Germinal center (tissue), 1 donor: ENCODE data around the gene SLC66A3.

Source experiments
- DNase-seq: peaks from one replicate; pipeline ENCODE4 v3.0.0; 2012; ENCODE audit warnings: mixed read lengths, low spot score

The SLC66A3 gene

GRCh38 chr2:11140492-11140891, 14.8 kb upstream of the SLC66A3 start:
- DNase-seq: no peak

- no peak for DNase-seq
These were observed 13.9 kb upstream of the SLC66A3 start for GRCh38 chr2:11141319-11141718.

DNA sequence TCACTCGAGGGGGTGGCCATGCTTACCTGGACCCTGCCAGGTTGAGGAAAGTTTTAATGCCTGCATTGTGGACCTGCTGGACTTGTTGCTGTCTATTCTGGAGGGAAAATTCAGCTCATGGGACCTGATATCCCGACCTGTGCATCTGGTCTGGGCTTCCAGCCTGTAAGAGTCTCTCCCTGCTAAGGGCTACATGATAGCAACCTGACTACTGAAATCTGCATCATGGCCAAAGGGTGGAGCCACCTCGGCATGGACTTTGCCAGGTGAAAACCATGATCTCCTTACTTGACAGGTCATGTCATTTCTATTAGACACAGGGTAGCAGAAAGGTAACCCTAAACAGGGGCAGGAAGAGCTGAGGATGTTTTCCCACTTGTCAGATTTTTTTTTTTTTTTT, 12.9 kb upstream of the SLC66A3 start:
- no peak for DNase-seq

GRCh38 chr2:11142987-11143386, 12.3 kb upstream of the SLC66A3 start:
- no peak for DNase-seq

DNA sequence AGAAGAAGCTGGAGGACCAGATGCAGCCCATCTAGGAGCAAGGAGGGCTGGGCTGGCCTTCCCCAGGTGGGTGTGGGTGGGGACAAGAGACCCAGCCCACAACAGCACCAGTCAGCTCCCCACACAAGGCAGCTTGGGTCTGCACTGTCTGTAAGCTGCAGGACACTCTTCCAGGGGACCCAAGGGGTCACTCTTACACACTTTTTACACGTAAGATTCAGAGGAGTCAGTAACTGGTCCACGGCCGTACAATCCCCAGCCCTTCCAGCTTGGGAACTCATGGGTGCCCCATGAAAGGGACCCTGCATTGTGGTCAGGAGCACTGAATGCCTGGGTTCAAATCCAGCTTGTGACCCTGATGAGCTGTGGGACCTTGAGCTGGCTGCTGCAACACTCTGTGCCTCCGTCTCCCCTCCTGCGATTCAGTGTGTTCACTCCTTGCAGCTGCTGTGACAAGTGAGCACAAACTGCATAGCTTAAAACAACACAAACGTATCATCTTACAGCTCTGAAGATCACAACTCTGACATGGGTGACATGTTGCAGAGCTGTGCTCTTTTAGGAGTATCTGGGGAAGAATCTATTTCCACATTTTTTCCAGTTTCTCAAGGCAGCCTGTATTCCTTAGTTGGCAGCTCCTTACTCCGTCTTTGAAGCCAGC, 11.1 kb upstream of the SLC66A3 start:
- DNase-seq: no peak

- DNase-seq: no peak
These were observed 10.6 kb upstream of the SLC66A3 start for GRCh38 chr2:11144738-11145079.

DNA sequence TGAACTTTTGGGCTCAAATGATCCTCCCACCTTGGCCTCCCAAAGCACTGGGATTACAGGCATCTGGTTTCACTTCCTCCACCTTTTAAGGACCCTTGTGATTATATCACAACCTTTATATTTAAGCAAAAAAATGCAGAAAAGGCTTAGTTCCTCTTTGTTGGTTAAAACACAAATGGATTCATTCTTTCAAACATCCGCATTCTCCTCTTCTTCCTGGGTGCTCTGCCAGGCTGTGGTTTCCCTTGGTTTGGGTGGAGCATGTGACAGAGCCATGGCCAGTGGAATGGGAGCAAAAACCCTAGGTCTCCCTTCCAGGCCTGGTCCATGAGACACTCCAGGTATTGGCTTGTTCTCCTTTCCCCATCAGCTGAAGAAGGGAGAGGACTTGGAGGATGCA, 9.9 kb upstream of the SLC66A3 start:
- no peak for DNase-seq

- no peak for DNase-seq
These were observed 9.2 kb upstream of the SLC66A3 start for GRCh38 chr2:11146076-11146475.

DNA sequence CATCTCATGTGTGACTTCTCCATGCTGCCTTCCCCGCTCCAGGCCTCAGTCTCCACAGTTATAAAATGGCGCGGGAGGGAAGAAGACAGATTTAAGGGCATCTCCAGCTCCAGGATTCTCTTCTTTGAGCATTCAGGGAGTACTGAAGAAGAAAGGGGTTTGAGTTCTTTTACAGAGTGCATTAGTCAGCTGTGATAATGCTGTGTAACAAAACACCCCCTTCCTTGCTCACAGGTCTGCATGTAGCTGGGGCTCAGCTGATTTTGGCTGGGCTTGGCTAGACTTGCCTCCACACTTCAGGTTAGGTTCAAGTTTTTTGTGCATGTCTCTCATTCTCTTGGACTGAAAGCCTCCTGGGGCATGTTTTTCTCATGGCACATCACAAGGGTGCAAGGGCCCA, 8.0 kb upstream of the SLC66A3 start:
- DNase-seq: no peak

GRCh38 chr2:11152591-11152990, 2.7 kb upstream of the SLC66A3 start:
- DNase-seq: no peak

DNA sequence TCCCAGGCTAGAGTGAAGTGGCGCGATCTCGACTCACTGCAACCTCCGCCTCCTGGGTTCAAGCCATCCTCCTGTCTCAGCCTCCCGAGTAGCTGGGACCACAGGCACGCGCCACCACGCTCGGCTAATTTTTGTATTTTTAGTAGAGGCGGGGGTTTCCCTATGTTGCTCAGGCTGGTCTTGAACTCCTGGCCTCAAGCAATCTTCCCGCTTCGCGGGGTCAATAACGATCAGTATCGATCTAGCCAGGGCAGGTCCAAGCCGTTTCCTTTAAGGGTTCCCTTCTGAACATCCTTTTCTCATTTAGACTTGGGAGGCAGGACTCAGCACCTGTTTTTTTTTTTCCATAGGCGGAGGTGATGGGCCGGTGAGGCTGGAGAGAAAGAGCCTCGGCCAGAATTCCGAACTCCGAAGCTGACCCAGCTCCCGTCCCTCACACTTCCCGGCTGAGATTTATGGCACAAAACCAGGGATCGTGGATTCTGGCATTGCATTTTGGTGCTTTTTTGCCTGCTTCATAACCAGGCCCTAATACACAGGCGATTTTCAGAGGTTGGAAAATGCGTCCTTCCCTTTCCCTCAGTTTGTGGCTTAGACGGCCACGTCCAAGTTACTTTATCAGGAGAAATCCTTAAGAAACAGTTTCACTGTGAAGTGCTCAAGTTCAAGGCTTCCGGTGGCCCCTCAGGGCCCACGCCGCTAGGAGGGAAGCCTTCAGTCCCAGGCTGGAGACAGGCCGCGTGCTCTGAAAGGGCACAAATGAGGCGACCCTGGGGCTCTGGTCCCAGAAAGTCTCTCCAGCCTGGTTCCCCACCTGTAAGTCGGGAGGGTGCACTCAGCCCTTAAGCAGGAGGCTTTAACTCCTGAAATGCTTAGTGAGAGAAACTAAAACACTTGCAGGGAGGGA, 998 bp upstream of the SLC66A3 start:
- no peak for DNase-seq

DNA sequence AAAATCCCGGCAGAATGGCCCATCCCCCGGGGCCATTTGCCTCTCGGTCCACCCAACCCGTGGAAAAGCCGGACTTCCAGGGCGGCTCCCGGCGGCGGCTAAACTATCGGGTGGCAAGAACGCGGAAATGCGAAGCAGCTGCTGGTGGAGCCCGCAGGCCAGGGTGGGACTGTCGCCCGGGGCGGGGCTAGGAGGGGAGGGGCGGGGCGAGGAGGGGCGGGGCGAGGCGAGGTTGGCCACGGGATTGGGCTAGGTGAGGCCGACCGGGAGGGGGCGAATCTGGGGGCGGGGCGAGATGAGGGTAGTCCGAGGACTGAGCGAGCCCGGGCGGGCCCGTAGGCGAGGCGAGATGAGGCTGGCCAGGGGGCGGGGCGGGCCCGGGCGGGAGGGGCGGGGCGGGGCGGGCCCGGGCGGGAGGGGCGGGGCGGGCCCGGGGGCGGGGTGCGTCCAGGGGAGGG, 315 bp upstream of the SLC66A3 start:
- peak; percentile 100 for DNase-seq

DNA sequence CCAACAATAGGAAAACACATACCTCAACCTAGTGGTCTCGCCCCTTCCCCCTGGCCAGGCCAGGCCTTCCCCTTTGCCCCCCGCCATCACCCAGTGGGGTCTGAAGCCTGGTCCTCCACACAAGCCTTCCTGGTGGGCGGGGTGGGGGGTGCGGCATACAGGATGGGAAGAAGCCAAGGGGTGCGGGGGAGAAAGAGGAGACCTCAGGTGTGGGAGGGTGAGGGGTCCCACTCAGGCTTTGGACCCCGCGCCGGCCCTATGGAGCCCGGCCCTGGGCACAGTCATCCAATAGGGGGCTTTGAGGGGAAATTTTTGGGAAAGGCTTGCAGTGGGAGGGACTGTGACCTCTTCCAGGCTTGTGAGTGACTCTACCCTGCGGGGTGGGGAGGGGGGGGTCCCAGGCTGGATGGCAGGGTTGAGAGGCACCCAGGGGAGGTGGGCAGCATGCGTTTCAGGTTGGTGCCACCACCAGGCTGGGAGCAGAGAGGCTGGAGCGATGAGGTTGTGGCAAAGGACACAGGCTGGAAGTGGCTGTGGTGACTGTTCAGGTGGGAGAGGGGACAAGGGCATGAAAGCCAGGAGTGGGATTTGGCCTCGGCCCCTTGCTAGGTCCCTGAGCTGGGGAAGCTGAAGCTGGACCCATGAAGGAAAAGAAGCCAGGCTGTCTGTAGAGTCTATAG, 1.3 kb downstream of the SLC66A3 start:
- no peak for DNase-seq

GRCh38 chr2:11157296-11157695, 2.0 kb downstream of the SLC66A3 start:
- no peak for DNase-seq

DNA sequence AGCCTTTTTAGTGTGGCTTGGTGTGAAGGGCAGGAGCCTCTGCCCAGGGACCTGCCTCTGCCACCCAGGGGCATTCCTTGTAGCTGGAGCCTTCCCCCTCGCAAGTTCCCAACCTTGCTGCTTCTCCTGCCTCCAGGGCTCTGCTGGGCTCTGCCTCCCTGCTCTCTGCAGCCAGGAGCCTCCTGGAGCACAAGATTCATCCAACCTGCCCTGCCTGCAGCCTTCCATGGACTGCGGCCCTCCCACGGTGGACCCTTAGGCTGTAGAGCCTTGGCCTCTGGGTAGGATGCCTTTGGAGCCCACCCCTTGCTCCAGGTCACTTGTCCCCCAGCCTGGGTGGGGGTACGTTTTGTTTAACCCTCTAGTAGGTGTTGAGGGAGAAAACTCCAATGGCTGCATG, 2.5 kb downstream of the SLC66A3 start:
- DNase-seq: no peak

- DNase-seq: no peak
These were observed 3.8 kb downstream of the SLC66A3 start for GRCh38 chr2:11158916-11159573.

DNA sequence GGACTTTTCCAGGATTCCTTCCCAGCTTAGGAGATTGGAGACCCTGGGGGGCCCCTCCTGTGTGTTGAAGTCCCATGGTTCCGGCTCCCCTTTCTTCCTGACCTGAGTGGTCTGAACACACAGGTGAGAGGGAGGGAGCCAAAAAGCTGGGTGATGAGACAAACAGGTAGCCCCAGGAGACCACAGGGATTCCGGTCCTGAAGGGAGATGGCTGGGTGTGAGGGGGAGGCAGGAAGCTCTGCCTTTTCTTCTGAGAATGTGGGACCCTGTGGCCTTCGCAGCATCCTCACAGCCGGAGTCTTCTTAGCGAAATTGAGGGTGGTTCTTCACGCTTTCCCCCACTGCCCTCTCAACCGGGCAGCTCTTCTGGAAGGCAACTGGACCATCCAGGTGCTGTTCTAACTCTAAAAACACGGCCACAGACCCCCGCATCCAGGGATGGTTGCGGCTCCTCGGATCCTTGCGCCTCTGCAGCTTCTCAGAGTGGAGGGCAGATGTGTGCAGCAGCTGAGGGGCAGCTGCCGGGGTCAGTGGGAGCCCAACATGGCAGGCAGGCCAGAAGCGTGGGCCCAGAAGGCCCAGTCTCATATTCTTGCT, 4.4 kb downstream of the SLC66A3 start:
- DNase-seq: no peak

DNA sequence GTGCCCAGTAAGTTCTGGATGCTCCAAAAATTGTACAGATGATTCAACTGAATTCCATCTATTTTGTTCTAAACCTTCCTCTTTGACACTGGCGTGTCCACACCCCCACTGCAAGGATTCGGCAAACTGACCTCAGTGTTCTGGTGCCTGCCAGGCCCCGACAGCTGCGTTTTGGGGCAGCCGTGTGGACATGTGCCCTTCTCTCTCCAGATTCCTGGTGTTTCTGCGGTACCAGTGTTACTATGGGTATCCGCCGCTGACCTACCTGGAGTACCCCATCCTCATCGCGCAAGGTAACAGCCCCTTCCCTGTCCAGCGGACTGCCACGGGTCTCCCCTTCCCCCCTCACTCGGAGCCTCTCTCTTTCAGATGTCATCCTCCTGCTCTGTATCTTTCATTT, 5.0 kb downstream of the SLC66A3 start:
- no peak for DNase-seq

DNA sequence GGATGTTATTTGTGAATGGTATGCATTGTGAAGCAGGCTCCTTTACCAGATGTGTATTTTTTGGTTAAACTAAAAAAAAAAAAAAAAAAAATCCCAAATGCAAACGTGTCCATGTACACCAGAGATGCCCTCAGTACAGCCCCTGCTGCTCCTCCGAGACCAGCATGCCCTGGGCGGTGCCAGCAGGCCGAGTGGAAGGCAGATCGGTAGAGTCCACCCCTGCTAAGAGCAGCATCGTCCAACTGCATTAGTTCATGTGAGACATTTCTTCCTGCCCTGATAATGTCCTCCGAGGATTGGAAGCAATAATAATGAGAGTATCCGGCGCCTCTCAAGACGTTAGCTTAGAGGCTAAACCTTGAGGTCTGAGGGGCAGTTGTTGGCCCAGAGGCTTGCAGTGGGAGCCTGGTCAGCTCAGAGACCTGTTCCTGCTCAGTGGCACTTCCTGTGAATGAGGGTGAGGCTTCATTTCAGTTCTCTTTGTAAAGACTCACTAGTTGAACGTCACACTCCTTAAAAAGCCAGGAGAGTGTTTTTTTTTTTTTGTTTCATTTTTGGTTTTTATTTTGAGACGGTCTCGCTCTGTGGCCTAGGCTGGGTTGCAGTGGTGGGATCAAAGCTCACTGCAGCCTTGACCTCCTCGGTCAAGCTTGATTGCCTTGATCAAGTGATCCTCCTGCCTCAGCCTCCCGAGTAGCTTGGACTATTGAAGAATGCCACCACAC, 5.6 kb downstream of the SLC66A3 start:
- DNase-seq: no peak

- DNase-seq: no peak
These were observed 6.5 kb downstream of the SLC66A3 start for GRCh38 chr2:11161747-11162146.
